GM12865 (cell line): Measurements from ENCODE around the gene TMEM179.

ENCODE experiments used
- DNase-seq: peaks from one replicate; pipeline ENCODE4 v3.0.0; 2010; ENCODE audit warnings: low read depth
- H3K4me3 ChIP-seq: 2 replicates; pipeline ENCODE4 v1.5.1; 2011; ENCODE audit warnings: mild to moderate bottlenecking, low read depth, low read length, control low read depth
- CTCF ChIP-seq: IDR thresholded peaks from 2 replicates; pipeline ENCODE4 v1.5.1; 2011; ENCODE audit warnings: low read length, control low read depth, low read depth, inconsistent platforms; ENCODE audit not compliant: insufficient read depth; ENCODE audit errors: missing control alignments

TMEM179 gene

GRCh38 chr14:104592292-104592672 lies 12.3 kb downstream of the TMEM179 start:
- no peak overlapping the region for H3K4me3 ChIP-seq
- no peak for DNase-seq
- TF ChIP-seq CTCF: no peak

GRCh38 chr14:104591506-104592291 lies 12.9 kb downstream of the TMEM179 start:
- H3K4me3 ChIP-seq: no peak overlapping the region
- no peak for DNase-seq
- TF ChIP-seq CTCF: no peak

GRCh38 chr14:104591031-104591430 lies 13.5 kb downstream of the TMEM179 start:
- H3K4me3 ChIP-seq: no peak overlapping the region
- DNase-seq: no peak
- no peak for TF ChIP-seq CTCF

GRCh38 chr14:104590240-104590965 lies 14.2 kb downstream of the TMEM179 start:
- no peak overlapping the region for H3K4me3 ChIP-seq
- no peak for TF ChIP-seq CTCF
- no peak for DNase-seq

- no peak for DNase-seq
- TF ChIP-seq CTCF: no peak
- no peak overlapping the region for H3K4me3 ChIP-seq
Measured at GRCh38 chr14:104589338-104590195, 15.0 kb downstream of the TMEM179 start.

- no peak for TF ChIP-seq CTCF
- DNase-seq: no peak
- no peak overlapping the region for H3K4me3 ChIP-seq
Measured at GRCh38 chr14:104588066-104588857, 16.3 kb downstream of the TMEM179 start.
